Trophoblast cell (in vitro differentiated cells and primary cell): Measurements from ENCODE around the gene LGALS7B.
"Not testable (repeated sequence)": the region's sequence is repeated elsewhere in the genome, so short reads cannot be mapped to it uniquely, and the experiment has no call there.

ENCODE experiments used
- DNase-seq, 2 donors: peaks; one replicate each; pipeline ENCODE4 v3.0.0-alpha.2; 2016
- H2AFZ ChIP-seq: 2 replicates; pipeline ENCODE4 v1.6.1; 2013; ENCODE audit warnings: low read length, moderate library complexity, mild to moderate bottlenecking; ENCODE audit not compliant: insufficient read depth, poor library complexity
- H2AK5ac ChIP-seq: 2 replicates; pipeline ENCODE4 v1.6.1; 2013; ENCODE audit warnings: mild to moderate bottlenecking, low read length
- H2BK120ac ChIP-seq: 2 replicates; pipeline ENCODE4 v1.6.1; 2013; ENCODE audit warnings: low read length, mild to moderate bottlenecking, moderate library complexity; ENCODE audit not compliant: insufficient read depth, poor library complexity
- H2BK12ac ChIP-seq: 2 replicates; pipeline ENCODE4 v1.6.1; 2013; ENCODE audit warnings: mild to moderate bottlenecking, low read length, moderate library complexity
- H2BK5ac ChIP-seq: 2 replicates; pipeline ENCODE4 v1.6.1; 2013; ENCODE audit warnings: low read length, low read depth, moderate library complexity, mild to moderate bottlenecking; ENCODE audit not compliant: poor library complexity
- H3K14ac ChIP-seq: 2 replicates; pipeline ENCODE4 v1.6.1; 2013; ENCODE audit warnings: mild to moderate bottlenecking, low read length
- H3K18ac ChIP-seq: 2 replicates; pipeline ENCODE4 v1.6.1; 2013; ENCODE audit warnings: mild to moderate bottlenecking, low read length
- H3K23ac ChIP-seq: 2 replicates; pipeline ENCODE4 v1.6.1; 2013; ENCODE audit warnings: low read length
- H3K27ac ChIP-seq: 2 replicates; pipeline ENCODE4 v1.5.1; 2013; ENCODE audit warnings: low read depth, mild to moderate bottlenecking, inconsistent platforms, low read length, moderate library complexity
- H3K27me3 ChIP-seq: 2 replicates; pipeline ENCODE4 v1.6.1; 2013; ENCODE audit warnings: inconsistent platforms, mild to moderate bottlenecking, low read length, moderate library complexity; ENCODE audit not compliant: insufficient read depth
- H3K36me3 ChIP-seq, 2 experiments: 1 replicate in 1 of 2; 2 replicates in 1 of 2; pipeline ENCODE4 v1.6.1; 2013; ENCODE audit warnings: low read length in 2 of 2, mild to moderate bottlenecking in 2 of 2, moderate library complexity in 1 of 2; ENCODE audit not compliant: insufficient read depth in 2 of 2, control insufficient read depth in 1 of 2
- H3K4ac ChIP-seq: 2 replicates; pipeline ENCODE4 v1.6.1; 2013; ENCODE audit warnings: low read depth, mild to moderate bottlenecking, low read length, moderate library complexity
- H3K4me1 ChIP-seq, 2 experiments: 1 replicate in 1 of 2; 2 replicates in 1 of 2; pipeline ENCODE4 v1.6.1; 2013; ENCODE audit warnings: low read length in 2 of 2, mild to moderate bottlenecking in 2 of 2, moderate library complexity in 1 of 2; ENCODE audit not compliant: insufficient read depth in 2 of 2, control insufficient read depth in 1 of 2
- H3K4me2 ChIP-seq: 2 replicates; pipeline ENCODE4 v1.6.1; 2013; ENCODE audit warnings: inconsistent platforms, mild to moderate bottlenecking, low read length, moderate library complexity
- H3K4me3 ChIP-seq: 2 replicates; pipeline ENCODE4 v1.5.1; 2013; ENCODE audit warnings: mild to moderate bottlenecking, low read depth, low read length, inconsistent platforms
- H3K79me1 ChIP-seq: one replicate; pipeline ENCODE4 v1.6.1; 2013; ENCODE audit warnings: low read length
- H3K79me2 ChIP-seq: 2 replicates; pipeline ENCODE4 v1.6.1; 2013; ENCODE audit warnings: low read length, mild to moderate bottlenecking; ENCODE audit not compliant: control insufficient read depth, insufficient read depth, poor library complexity
- H3K9ac ChIP-seq: 2 replicates; pipeline ENCODE4 v1.6.1; 2013; ENCODE audit warnings: mild to moderate bottlenecking, low read length
- H3K9me3 ChIP-seq: 2 replicates; pipeline ENCODE4 v1.6.1; 2013; ENCODE audit warnings: low read depth, mild to moderate bottlenecking, control low read depth, inconsistent platforms, low read length; ENCODE audit not compliant: insufficient read depth
- H4K12ac ChIP-seq: 2 replicates; pipeline ENCODE4 v1.6.1; 2013; ENCODE audit warnings: low read depth, mild to moderate bottlenecking, low read length, moderate library complexity
- H4K8ac ChIP-seq: 2 replicates; pipeline ENCODE4 v1.6.1; 2013; ENCODE audit warnings: low read depth, mild to moderate bottlenecking, low read length, moderate library complexity
- H4K91ac ChIP-seq: one replicate; pipeline ENCODE4 v1.6.1; 2013; ENCODE audit warnings: low read depth, mild to moderate bottlenecking, low read length, moderate library complexity
- WGBS: extraction: QIAGEN DNeasy Blood & Tissue Kit; methylation state at CpG from one replicate; pipeline ENCODE4 v1.1.7; 2013; ENCODE audit warnings: missing lambda C conversion rate; ENCODE audit not compliant: insufficient read length, insufficient coverage; ENCODE audit errors: extremely low coverage; 5-methylcytosine and 5-hydroxymethylcytosine counted together

LGALS7B gene

GRCh38 chr19:38797781-38798180 lies 8.8 kb downstream of the LGALS7B start:
- H2BK120ac ChIP-seq, H3K18ac ChIP-seq, H3K79me1 ChIP-seq, H3K27me3 ChIP-seq, H3K23ac ChIP-seq, DNase-seq, H3K9me3 ChIP-seq, H3K4me2 ChIP-seq, H3K4me3 ChIP-seq, H3K36me3 ChIP-seq, H4K91ac ChIP-seq, H4K8ac ChIP-seq, H3K27ac ChIP-seq, H2BK5ac ChIP-seq, H2AK5ac ChIP-seq, H3K9ac ChIP-seq, H2AFZ ChIP-seq, H3K4ac ChIP-seq, H3K79me2 ChIP-seq, H4K12ac ChIP-seq, H2BK12ac ChIP-seq, H3K14ac ChIP-seq, H3K4me1 ChIP-seq: not testable (repeated sequence)
- no CpG with 5 or more reads among the region's 33 CpGs for WGBS

GRCh38 chr19:38799104-38799503 lies 10.1 kb downstream of the LGALS7B start:
- Histone ChIP-seq H3K14ac (no peak overlapping the region), H4K8ac (no peak overlapping the region), H2BK12ac (no peak overlapping the region), H4K12ac (no peak overlapping the region), H3K4ac (no peak overlapping the region), H2AK5ac (no peak overlapping the region), H3K18ac (no peak overlapping the region), H3K4me1 (no peaks in the 10 kb centered on the region), H3K23ac (no peak overlapping the region), H3K27me3 (no peaks in the 10 kb centered on the region), H2BK120ac (no peak overlapping the region), H4K91ac (no peak overlapping the region), H2BK5ac (no peak overlapping the region), H3K27ac (no peak overlapping the region), H3K9ac (no peak overlapping the region), H3K79me1 (no peaks in the 10 kb centered on the region), H2AFZ (no peak overlapping the region), H3K4me3 (no peak overlapping the region), H3K9me3 (no peaks in the 10 kb centered on the region), H3K4me2 (no peak overlapping the region), H3K36me3 (no peaks in the 10 kb centered on the region), H3K79me2 (no peaks in the 10 kb centered on the region)
- DNase-seq, result no peak
- WGBS, result no CpG with 5 or more reads among the region's 10 CpGs

- H3K4me1 ChIP-seq, result no peaks in the 10 kb centered on the region
- 100% methylated on average over 3 of the region's 5 CpGs for WGBS
- no peaks in the 10 kb centered on the region for H3K9me3 ChIP-seq
- no peak overlapping the region for H3K4ac ChIP-seq
- H3K4me2 ChIP-seq, result no peak overlapping the region
- no peaks in the 10 kb centered on the region for H3K36me3 ChIP-seq
- H3K27me3 ChIP-seq, result no peaks in the 10 kb centered on the region
- no peak overlapping the region for H2BK12ac ChIP-seq
- no peak overlapping the region for H3K14ac ChIP-seq
- H2AK5ac ChIP-seq, result no peak overlapping the region
- no peak overlapping the region for H3K18ac ChIP-seq
- no peak overlapping the region for H2BK120ac ChIP-seq
- no peak overlapping the region for H3K9ac ChIP-seq
- H3K27ac ChIP-seq, result no peak overlapping the region
- no peak overlapping the region for H4K8ac ChIP-seq
- H2AFZ ChIP-seq, result no peak overlapping the region
- no peak overlapping the region for H4K12ac ChIP-seq
- H4K91ac ChIP-seq, result no peak overlapping the region
- no peak overlapping the region for H3K23ac ChIP-seq
- no peaks in the 10 kb centered on the region for H3K79me1 ChIP-seq
- no peak for DNase-seq
- H3K79me2 ChIP-seq, result no peaks in the 10 kb centered on the region
- H2BK5ac ChIP-seq, result no peak overlapping the region
- H3K4me3 ChIP-seq, result no peak overlapping the region
Measured at GRCh38 chr19:38800577-38801347, 11.8 kb downstream of the LGALS7B start.

DNA sequence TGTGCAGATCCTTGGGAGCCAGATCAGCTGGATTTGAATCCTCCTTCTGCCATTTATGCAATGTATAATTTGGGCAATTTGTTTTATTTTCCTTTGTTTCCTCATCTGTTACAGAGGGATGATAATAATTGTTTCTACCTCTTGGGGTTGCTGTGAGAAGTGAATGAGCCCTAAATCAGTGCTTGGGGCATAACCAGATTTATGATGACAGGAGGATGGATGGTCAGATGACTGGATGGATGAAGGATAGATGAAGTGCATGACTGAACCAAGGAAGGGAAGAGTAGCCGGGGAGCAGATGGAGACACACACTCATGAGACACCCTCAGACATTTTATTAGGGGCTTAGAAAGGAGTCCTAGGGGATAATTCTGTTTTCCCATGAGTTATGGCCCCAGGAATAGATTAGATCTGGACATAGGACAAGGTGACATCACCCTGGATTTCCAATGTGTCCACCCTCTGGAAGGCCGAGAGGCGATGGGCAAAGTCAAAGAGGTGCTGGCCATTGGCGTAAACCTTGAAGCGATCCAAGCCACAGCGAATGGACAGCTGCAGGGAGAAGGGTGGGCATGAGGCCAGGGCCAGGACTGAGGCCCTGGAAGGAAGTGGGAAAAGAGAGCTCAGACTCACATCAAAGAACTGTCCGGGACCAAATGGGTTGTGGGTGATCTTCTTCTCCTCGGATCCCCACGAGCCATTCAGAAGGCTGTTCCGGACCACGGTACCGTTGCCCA lies 12.5 kb downstream of the LGALS7B start:
- Histone ChIP-seq H3K9me3 (no peaks in the 10 kb centered on the region), H2BK12ac (no peak overlapping the region), H2BK120ac (no peak overlapping the region), H3K79me1 (no peaks in the 10 kb centered on the region), H2AK5ac (no peak overlapping the region), H3K18ac (no peak overlapping the region), H3K4me1 (no peaks in the 10 kb centered on the region), H4K91ac (no peak overlapping the region), H3K14ac (no peak overlapping the region), H3K36me3 (no peaks in the 10 kb centered on the region), H3K4ac (no peak overlapping the region), H3K23ac (no peak overlapping the region), H3K79me2 (no peaks in the 10 kb centered on the region), H3K4me3 (no peak overlapping the region), H2BK5ac (no peak overlapping the region), H3K27me3 (no peaks in the 10 kb centered on the region), H4K12ac (no peak overlapping the region), H3K4me2 (no peak overlapping the region), H4K8ac (no peak overlapping the region), H3K9ac (no peak overlapping the region), H3K27ac (no peak overlapping the region), H2AFZ (no peak overlapping the region)
- no peak for DNase-seq
- WGBS, result no CpG with 5 or more reads among the region's 12 CpGs
